Dendritic cell treated with granulocyte-macrophage colony-stimulating factor and Interleukin-4, amounts not matched to agents 40 ng/mL and 50 ng/mL, for 4 days (primary cell): ENCODE results near the gene GABRQ.
"Not testable (repeated sequence)": the region's sequence is repeated elsewhere in the genome, so short reads cannot be mapped to it uniquely, and the experiment has no call there.

ENCODE experiments used
- H3K27ac Mint-ChIP-seq: one replicate; pipeline ENCODE4 v1.8.0; 2022; ENCODE audit warnings: mild to moderate bottlenecking, mixed read lengths
- H3K27me3 Mint-ChIP-seq: one replicate; pipeline ENCODE4 v1.8.0; 2022; ENCODE audit warnings: mild to moderate bottlenecking, mixed read lengths
- H3K36me3 Mint-ChIP-seq: one replicate; pipeline ENCODE4 v1.8.0; 2022; ENCODE audit warnings: low read depth, mixed read lengths
- H3K4me1 Mint-ChIP-seq: one replicate; pipeline ENCODE4 v1.8.0; 2022; ENCODE audit warnings: low read depth, mixed read lengths
- H3K4me3 Mint-ChIP-seq: one replicate; pipeline ENCODE4 v1.8.0; 2022; ENCODE audit warnings: mild to moderate bottlenecking, moderate library complexity, mixed read lengths
- H3K9me3 Mint-ChIP-seq: one replicate; pipeline ENCODE4 v1.8.0; 2022; ENCODE audit warnings: mixed read lengths
- intact Hi-C: fragments of 100-400 bp; cut with micrococcal nuclease; formaldehyde crosslinking; loops from one replicate; pipeline ENCODE4 v1.15.0; 2022

Gene GABRQ

GRCh38 chrX:152641996-152642395 lies 4.3 kb downstream of the GABRQ start:
- intact Hi-C loops, result no loop called here
- Mint-ChIP-seq H3K4me1 (no peaks in the 10 kb centered on the region), H3K27me3 (peaks cover 23% of the 10 kb centered on the region), H3K27ac (no peak overlapping the region), H3K9me3 (no peaks in the 10 kb centered on the region), H3K4me3 (no peak overlapping the region), H3K36me3 (no peaks in the 10 kb centered on the region)

GRCh38 chrX:152642931-152643564 lies 5.4 kb downstream of the GABRQ start:
- H3K9me3 Mint-ChIP-seq, result no peaks in the 10 kb centered on the region
- H3K4me1 Mint-ChIP-seq, result no peaks in the 10 kb centered on the region
- H3K27ac Mint-ChIP-seq, result no peak overlapping the region
- H3K36me3 Mint-ChIP-seq, result no peaks in the 10 kb centered on the region
- H3K4me3 Mint-ChIP-seq, result no peak overlapping the region
- intact Hi-C loops, result no loop called here
- peaks cover 13% of the 10 kb centered on the region for H3K27me3 Mint-ChIP-seq

- intact Hi-C loops, result no loop called here
- H3K27ac Mint-ChIP-seq, result no peak overlapping the region
- no peaks in the 10 kb centered on the region for H3K27me3 Mint-ChIP-seq
- H3K4me1 Mint-ChIP-seq, result no peaks in the 10 kb centered on the region
- H3K4me3 Mint-ChIP-seq, result no peak overlapping the region
- H3K36me3 Mint-ChIP-seq, result no peaks in the 10 kb centered on the region
- no peaks in the 10 kb centered on the region for H3K9me3 Mint-ChIP-seq
Measured at GRCh38 chrX:152646961-152647360, 9.3 kb downstream of the GABRQ start.

- intact Hi-C loops, result no loop called here
- no peak overlapping the region for H3K4me3 Mint-ChIP-seq
- H3K27ac Mint-ChIP-seq, result no peak overlapping the region
- no peaks in the 10 kb centered on the region for H3K27me3 Mint-ChIP-seq
- no peaks in the 10 kb centered on the region for H3K9me3 Mint-ChIP-seq
- H3K4me1 Mint-ChIP-seq, result no peaks in the 10 kb centered on the region
- no peaks in the 10 kb centered on the region for H3K36me3 Mint-ChIP-seq
Measured at GRCh38 chrX:152647978-152648377, 10.3 kb downstream of the GABRQ start.

GRCh38 chrX:152652060-152652459 lies 14.4 kb downstream of the GABRQ start:
- no peaks in the 10 kb centered on the region for H3K36me3 Mint-ChIP-seq
- no peaks in the 10 kb centered on the region for H3K27me3 Mint-ChIP-seq
- no peaks in the 10 kb centered on the region for H3K4me1 Mint-ChIP-seq
- intact Hi-C loops, result no loop called here
- H3K9me3 Mint-ChIP-seq, result no peaks in the 10 kb centered on the region
- no peak overlapping the region for H3K27ac Mint-ChIP-seq
- no peak overlapping the region for H3K4me3 Mint-ChIP-seq

GRCh38 chrX:152652467-152652866 lies 14.8 kb downstream of the GABRQ start:
- intact Hi-C loops, result no loop called here
- H3K36me3 Mint-ChIP-seq, result no peaks in the 10 kb centered on the region
- H3K27ac Mint-ChIP-seq, result no peak overlapping the region
- H3K4me3 Mint-ChIP-seq, result no peak overlapping the region
- no peaks in the 10 kb centered on the region for H3K27me3 Mint-ChIP-seq
- H3K9me3 Mint-ChIP-seq, result no peaks in the 10 kb centered on the region
- H3K4me1 Mint-ChIP-seq, result no peaks in the 10 kb centered on the region

GRCh38 chrX:152656087-152656486 lies 18.4 kb downstream of the GABRQ start:
- Mint-ChIP-seq H3K27ac (no peak overlapping the region), H3K36me3 (no peaks in the 10 kb centered on the region), H3K9me3 (no peaks in the 10 kb centered on the region), H3K4me3 (no peak overlapping the region), H3K4me1 (no peaks in the 10 kb centered on the region), H3K27me3 (no peaks in the 10 kb centered on the region)
- intact Hi-C loops, result no loop called here

- H3K4me1 Mint-ChIP-seq, result no peaks in the 10 kb centered on the region
- H3K36me3 Mint-ChIP-seq, result no peaks in the 10 kb centered on the region
- no peak overlapping the region for H3K4me3 Mint-ChIP-seq
- H3K9me3 Mint-ChIP-seq, result no peaks in the 10 kb centered on the region
- intact Hi-C loops, result no loop called here
- H3K27me3 Mint-ChIP-seq, result no peaks in the 10 kb centered on the region
- H3K27ac Mint-ChIP-seq, result no peak overlapping the region
Measured at GRCh38 chrX:152656890-152657289, 19.2 kb downstream of the GABRQ start.

- H3K27ac Mint-ChIP-seq, result no peak overlapping the region
- H3K9me3 Mint-ChIP-seq, result no peaks in the 10 kb centered on the region
- no peaks in the 10 kb centered on the region for H3K36me3 Mint-ChIP-seq
- H3K27me3 Mint-ChIP-seq, result no peaks in the 10 kb centered on the region
- intact Hi-C loops, result no loop called here
- H3K4me3 Mint-ChIP-seq, result no peak overlapping the region
- H3K4me1 Mint-ChIP-seq, result no peaks in the 10 kb centered on the region
Measured at GRCh38 chrX:152658302-152658701, 20.6 kb downstream of the GABRQ start.

- Mint-ChIP-seq H3K9me3 (peaks cover 9% of the 10 kb centered on the region), H3K36me3 (no peaks in the 10 kb centered on the region), H3K4me1 (no peaks in the 10 kb centered on the region), H3K27ac (no peak overlapping the region), H3K4me3 (no peak overlapping the region), H3K27me3 (no peaks in the 10 kb centered on the region)
- intact Hi-C loops, result no loop called here
Measured at GRCh38 chrX:152663086-152663485, 25.4 kb downstream of the GABRQ start.

- no peaks in the 10 kb centered on the region for H3K27me3 Mint-ChIP-seq
- no peaks in the 10 kb centered on the region for H3K4me1 Mint-ChIP-seq
- intact Hi-C loops, result no loop called here
- H3K27ac Mint-ChIP-seq, result no peak overlapping the region
- H3K4me3 Mint-ChIP-seq, result no peak overlapping the region
- no peaks in the 10 kb centered on the region for H3K36me3 Mint-ChIP-seq
- no peaks in the 10 kb centered on the region for H3K9me3 Mint-ChIP-seq
Measured at GRCh38 chrX:152674135-152674534, 36.4 kb downstream of the GABRQ start.

GRCh38 chrX:152674652-152675051 lies 37.0 kb downstream of the GABRQ start:
- H3K27me3 Mint-ChIP-seq, H3K4me3 Mint-ChIP-seq, H3K4me1 Mint-ChIP-seq, intact Hi-C loops, H3K27ac Mint-ChIP-seq, H3K36me3 Mint-ChIP-seq, H3K9me3 Mint-ChIP-seq: not testable (repeated sequence)

- intact Hi-C loops, H3K36me3 Mint-ChIP-seq, H3K9me3 Mint-ChIP-seq, H3K4me1 Mint-ChIP-seq, H3K4me3 Mint-ChIP-seq, H3K27me3 Mint-ChIP-seq, H3K27ac Mint-ChIP-seq: not testable (repeated sequence)
Measured at GRCh38 chrX:152681012-152681411, 43.3 kb downstream of the GABRQ start.

GRCh38 chrX:152697952-152698931 lies 60.5 kb downstream of the GABRQ start, which contains the start of gene MAGEA3:
Gene MAGEA3 (plus strand): TSS chrX:152698794. CDS start chrX:152700833, 2,039 bp downstream.
- H3K9me3 Mint-ChIP-seq, H3K27me3 Mint-ChIP-seq, H3K4me1 Mint-ChIP-seq, H3K27ac Mint-ChIP-seq, H3K36me3 Mint-ChIP-seq, intact Hi-C loops, H3K4me3 Mint-ChIP-seq: not testable (repeated sequence)
